Thoracic aorta (tissue), 2 donors: ENCODE measurements around the gene PMEPA1. TPM values are rescaled to one million over a fixed set of nuclear protein-coding genes. Genes with fewer than 3 reads are reported as not detected.

Experiments used
- ATAC-seq: fragments of 150-250 bp; one replicate; pipeline ENCODE4 v1.8.0; 2017; ENCODE audit warnings: low read depth; ENCODE audit not compliant: insufficient number of reproducible peaks, low FRiP score
- DNase-seq: peaks from one replicate; pipeline ENCODE4 v3.0.0-alpha.2; 2020; ENCODE audit warnings: low spot score
- H3K27ac ChIP-seq, 2 donors: fragments of 200-600 bp; sonication (generic); 1 replicate in 1 of 2; 2 replicates in 1 of 2; pipeline ENCODE4 v1.5.1; 2016; ENCODE audit warnings: mild to moderate bottlenecking in 2 of 2, moderate library complexity in 2 of 2
- H3K27me3 ChIP-seq: fragments of 200-600 bp; sonication (generic); replicated peaks from 2 replicates; pipeline ENCODE4 v1.6.0; 2016; ENCODE audit warnings: mild to moderate bottlenecking; ENCODE audit not compliant: insufficient read depth
- H3K36me3 ChIP-seq: fragments of 200-600 bp; sonication (generic); one replicate; pipeline ENCODE4 v1.5.1; 2016
- H3K4me1 ChIP-seq, 2 donors: fragments of 200-600 bp; sonication (generic); 1 replicate in 1 of 2; 2 replicates in 1 of 2; pipeline versions ENCODE4 v1.5.1 to v1.6.0; 2016; ENCODE audit warnings: low read depth in 2 of 2, mild to moderate bottlenecking in 1 of 2; ENCODE audit not compliant: control insufficient read depth in 1 of 2
- H3K4me3 ChIP-seq: fragments of 200-600 bp; sonication (generic); 2 replicates; pipeline ENCODE4 v1.5.1; 2016; ENCODE audit warnings: mild to moderate bottlenecking
- H3K9me3 ChIP-seq: fragments of 200-600 bp; sonication (generic); 2 replicates; pipeline ENCODE4 v1.5.1; 2016
- total RNA-seq, 2 donors: library from RNA; depleted of rRNA; stranded (reverse); fragments of >200 nt; gene quantifications; one replicate each; pipeline versions ENCODE4 v1.1.0 to v1.2.3, GENCODE V29; 2016
- TF ChIP-seq, protein P1 (sequence below): fragments of 200-600 bp; sonication (generic); IDR thresholded peaks from one replicate; pipeline ENCODE4 v1.5.1; 2019; ENCODE audit warnings: antibody characterized with exemption

PMEPA1 gene
- total RNA-seq, 2 donors from 2014 or later = 68.4 to 104 TPM

DNA sequence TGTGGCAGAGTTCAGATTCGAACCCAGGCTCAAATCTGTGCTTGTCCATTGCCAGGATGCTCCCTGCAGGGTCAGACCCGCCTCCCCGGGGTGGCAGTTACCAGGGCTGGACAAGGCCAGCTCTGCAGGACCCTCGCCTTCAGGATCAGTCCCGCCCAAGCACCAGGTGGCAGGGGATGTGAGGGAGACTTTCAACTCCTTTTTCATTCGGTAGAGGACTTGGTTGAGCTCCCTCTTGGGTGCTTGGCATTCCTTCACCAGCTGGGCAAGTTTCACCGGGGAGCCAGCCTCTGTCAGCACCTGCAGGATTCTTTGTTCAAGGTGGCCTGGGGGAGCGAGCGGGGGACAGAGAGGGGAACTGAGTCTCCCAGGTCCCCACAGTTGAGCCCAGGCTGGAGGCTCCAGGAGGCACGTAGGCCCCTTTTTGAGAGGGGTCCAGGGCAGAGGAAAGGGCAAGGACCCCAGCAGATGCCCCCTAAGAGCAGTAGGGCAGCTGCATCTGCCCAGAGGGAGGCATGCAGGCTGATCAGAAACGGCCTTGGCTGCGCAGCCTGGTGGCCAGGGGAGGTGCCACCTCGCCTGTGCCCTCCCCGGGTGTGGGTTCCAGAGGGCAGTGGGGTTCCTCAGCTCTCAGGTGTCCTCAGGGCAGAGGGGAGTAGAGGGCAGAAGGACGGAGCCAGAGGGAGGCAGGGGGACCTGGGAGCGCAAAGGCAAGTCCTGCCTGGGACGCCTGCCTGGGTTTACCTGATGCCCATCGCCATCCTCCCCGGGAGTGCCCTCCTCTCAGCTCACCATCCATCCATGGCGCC, 93.5 kb downstream of the PMEPA1 start:
- H3K36me3 ChIP-seq = no peaks in the 10 kb centered on the region
- no peak for DNase-seq
- H3K4me1 ChIP-seq = no peaks in the 10 kb centered on the region
- H3K4me3 ChIP-seq = no peak overlapping the region
- TF ChIP-seq, protein P1, sequence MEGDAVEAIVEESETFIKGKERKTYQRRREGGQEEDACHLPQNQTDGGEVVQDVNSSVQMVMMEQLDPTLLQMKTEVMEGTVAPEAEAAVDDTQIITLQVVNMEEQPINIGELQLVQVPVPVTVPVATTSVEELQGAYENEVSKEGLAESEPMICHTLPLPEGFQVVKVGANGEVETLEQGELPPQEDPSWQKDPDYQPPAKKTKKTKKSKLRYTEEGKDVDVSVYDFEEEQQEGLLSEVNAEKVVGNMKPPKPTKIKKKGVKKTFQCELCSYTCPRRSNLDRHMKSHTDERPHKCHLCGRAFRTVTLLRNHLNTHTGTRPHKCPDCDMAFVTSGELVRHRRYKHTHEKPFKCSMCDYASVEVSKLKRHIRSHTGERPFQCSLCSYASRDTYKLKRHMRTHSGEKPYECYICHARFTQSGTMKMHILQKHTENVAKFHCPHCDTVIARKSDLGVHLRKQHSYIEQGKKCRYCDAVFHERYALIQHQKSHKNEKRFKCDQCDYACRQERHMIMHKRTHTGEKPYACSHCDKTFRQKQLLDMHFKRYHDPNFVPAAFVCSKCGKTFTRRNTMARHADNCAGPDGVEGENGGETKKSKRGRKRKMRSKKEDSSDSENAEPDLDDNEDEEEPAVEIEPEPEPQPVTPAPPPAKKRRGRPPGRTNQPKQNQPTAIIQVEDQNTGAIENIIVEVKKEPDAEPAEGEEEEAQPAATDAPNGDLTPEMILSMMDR = no peak
- ATAC-seq = no peak
- no peaks in the 10 kb centered on the region for H3K27me3 ChIP-seq
- no peak overlapping the region for H3K27ac ChIP-seq
- no peaks in the 10 kb centered on the region for H3K9me3 ChIP-seq

DNA sequence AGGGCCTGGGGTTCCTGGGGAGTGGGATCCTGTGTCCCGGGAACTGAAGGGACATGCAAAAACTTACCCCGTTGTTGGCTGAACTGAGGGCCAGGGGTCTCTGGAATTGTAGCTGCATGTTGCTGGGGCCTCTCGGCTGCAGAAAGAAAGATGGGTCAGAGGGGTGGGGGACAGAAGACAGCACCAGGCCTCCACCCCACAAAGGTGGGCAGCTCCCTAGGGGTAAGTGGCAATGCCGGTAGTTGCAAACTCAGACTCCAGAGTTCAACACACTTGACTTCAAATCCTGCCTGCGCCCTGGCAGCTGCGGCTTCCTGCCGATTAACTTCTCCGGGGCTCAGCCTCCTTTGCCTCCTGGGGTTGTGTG, 94.4 kb downstream of the PMEPA1 start:
- Histone ChIP-seq H3K27ac (no peak overlapping the region), H3K27me3 (no peaks in the 10 kb centered on the region), H3K4me1 (no peaks in the 10 kb centered on the region), H3K36me3 (no peaks in the 10 kb centered on the region), H3K9me3 (no peaks in the 10 kb centered on the region), H3K4me3 (no peak overlapping the region)
- TF ChIP-seq, protein P1 = no peak
- ATAC-seq (no peak), DNase-seq (no peak)

DNA sequence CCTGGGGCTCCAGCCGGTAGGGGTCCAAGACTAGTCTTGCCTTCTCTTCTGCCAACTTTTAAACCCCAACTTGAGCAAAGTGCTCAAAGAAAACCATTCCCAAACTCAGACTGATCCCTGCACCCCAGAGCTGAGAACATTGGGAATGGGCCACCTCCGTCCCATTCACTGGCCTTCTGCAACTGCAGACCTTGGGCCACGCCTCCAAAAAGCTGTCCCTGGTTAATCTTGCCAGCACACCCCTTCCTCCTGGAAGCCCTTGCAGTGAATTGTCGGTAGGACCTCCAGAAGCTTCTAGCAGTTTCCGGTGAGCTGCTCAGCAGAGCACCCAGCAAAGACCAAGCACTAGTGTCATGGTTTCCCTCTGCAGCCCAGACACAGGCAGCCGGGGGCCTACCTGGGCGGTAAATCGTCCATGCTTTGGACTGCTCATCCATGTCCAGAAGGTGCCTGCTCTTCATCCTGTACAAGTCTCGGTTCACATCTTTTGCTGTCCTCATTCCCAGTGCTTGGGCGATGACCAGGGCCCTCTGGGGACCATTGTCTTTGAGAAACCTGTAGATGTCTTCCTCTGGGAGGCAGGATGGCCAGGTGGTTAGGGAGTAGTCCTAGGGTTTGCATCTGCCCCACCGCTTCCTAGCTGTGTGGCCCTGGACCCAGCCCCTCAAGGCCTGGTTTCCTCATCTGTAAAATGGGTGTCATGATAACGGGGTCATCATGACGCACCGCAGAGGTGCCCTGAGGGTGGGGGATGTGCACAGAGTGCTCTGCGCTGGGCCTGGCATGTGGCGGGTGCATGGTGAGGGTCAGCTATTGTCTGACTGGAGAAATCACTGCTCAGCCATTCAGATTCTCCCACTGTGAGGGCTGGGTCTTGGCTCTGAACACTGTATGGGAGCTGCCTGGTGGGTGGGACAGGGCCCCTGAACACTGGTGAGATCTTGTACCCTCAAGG, 95.0 kb downstream of the PMEPA1 start:
- H3K4me1 ChIP-seq = no peaks in the 10 kb centered on the region
- TF ChIP-seq, protein P1 = no peak
- H3K36me3 ChIP-seq = no peaks in the 10 kb centered on the region
- DNase-seq = no peak
- H3K27ac ChIP-seq = no peak overlapping the region
- no peak overlapping the region for H3K4me3 ChIP-seq
- H3K9me3 ChIP-seq = no peaks in the 10 kb centered on the region
- no peak for ATAC-seq
- no peaks in the 10 kb centered on the region for H3K27me3 ChIP-seq

DNA sequence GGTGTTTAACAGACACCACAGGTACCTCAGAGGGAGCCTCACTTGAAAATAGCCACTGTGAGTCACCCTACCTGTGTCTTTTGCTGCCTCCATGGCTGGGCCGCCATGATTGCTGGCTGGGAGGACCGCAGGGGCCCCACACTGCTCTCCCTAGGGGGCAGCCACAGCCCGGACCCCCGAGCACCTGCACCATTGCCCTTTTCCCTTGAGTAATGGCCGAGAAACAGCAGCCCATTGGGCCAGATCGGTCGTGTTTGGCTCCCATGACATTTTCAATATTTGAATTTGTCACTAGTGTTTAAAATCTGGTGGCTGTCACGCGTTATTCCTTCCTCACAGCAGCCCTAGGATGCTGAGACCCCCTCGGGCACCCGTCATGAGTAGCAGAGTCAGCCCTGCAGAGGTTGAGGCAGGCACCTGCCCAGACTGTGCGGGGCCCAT, 96.3 kb downstream of the PMEPA1 start:
- TF ChIP-seq, protein P1 = no peak
- no peak for DNase-seq

DNA sequence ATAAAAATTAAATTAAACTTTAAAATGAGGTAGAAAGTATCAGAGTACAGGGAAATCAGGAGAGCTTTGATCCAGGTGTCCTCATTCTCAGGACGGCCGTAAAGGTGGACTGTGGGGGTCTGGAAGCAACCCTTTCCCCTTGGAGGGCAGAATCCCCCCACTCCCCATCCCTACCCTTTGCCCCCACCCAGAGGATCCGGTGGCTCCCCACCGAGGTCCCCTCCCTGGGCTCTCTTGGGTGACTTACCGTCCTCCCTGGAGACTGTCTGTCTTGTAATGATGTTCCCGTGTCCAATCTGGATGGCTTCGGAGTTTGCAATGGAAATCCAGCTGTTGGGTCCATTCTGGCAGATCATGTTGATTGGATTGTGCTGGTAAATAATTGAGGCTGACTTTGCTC, 96.9 kb downstream of the PMEPA1 start:
- Histone ChIP-seq H3K4me1 (no peaks in the 10 kb centered on the region), H3K27ac (no peak overlapping the region), H3K36me3 (no peaks in the 10 kb centered on the region), H3K27me3 (no peaks in the 10 kb centered on the region), H3K4me3 (no peak overlapping the region), H3K9me3 (no peaks in the 10 kb centered on the region)
- TF ChIP-seq, protein P1 = no peak
- DNase-seq (no peak), ATAC-seq (no peak)

More for the DNA sequence above, 96.3 kb downstream of the PMEPA1 start:
- ATAC-seq = no peak
- no peak overlapping the region for H3K27ac ChIP-seq
- H3K4me3 ChIP-seq = no peak overlapping the region
- H3K27me3 ChIP-seq = no peaks in the 10 kb centered on the region
- H3K36me3 ChIP-seq = no peaks in the 10 kb centered on the region
- no peaks in the 10 kb centered on the region for H3K4me1 ChIP-seq
- H3K9me3 ChIP-seq = no peaks in the 10 kb centered on the region
